Coronary artery (tissue), 2 donors: ENCODE measurements around the gene C3.
"Not testable (repeated sequence)": the region's sequence is repeated elsewhere in the genome, so short reads cannot be mapped to it uniquely, and the experiment has no call there.

Source experiments
- DNase-seq: peaks from one replicate; pipeline ENCODE4 v3.0.0-alpha.2; 2017; ENCODE audit warnings: low spot score
- H3K27ac ChIP-seq, 2 donors: fragments of 200-600 bp; sonication (generic); one replicate each; pipeline ENCODE4 v1.5.1; 2016 to 2019
- H3K4me3 ChIP-seq: fragments of 200-600 bp; sonication (generic); 2 replicates; pipeline ENCODE4 v1.5.1; 2016; ENCODE audit warnings: mild to moderate bottlenecking, moderate library complexity
- TF ChIP-seq, protein P1 (sequence below): fragments of 200-600 bp; sonication (generic); IDR thresholded peaks from one replicate; pipeline ENCODE4 v1.5.1; 2019; ENCODE audit warnings: antibody characterized with exemption

The C3 gene

DNA sequence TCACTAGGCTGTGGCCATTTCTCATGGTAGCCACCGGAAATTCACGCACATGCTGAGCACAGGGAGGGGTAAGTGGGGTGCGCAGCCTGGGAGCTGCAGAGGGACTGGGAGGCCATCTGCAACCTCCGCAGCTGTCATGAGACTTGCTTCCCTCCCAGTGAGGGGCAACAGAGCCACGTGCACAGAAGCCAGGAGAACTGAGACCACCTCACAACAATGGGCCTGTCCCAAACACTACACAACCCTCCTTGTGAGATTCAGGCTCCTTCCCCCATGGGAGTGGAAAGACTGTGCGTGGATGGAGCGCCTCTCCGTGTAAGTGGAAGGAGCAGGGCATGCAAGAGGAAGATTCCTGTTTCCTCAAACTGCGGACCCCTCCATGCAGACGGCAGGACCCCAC lies 8.8 kb downstream of the C3 start:
- DNase-seq = no peak
- Histone ChIP-seq H3K4me3 (no peak overlapping the region), H3K27ac (no peak overlapping the region)
- TF ChIP-seq, protein P1, sequence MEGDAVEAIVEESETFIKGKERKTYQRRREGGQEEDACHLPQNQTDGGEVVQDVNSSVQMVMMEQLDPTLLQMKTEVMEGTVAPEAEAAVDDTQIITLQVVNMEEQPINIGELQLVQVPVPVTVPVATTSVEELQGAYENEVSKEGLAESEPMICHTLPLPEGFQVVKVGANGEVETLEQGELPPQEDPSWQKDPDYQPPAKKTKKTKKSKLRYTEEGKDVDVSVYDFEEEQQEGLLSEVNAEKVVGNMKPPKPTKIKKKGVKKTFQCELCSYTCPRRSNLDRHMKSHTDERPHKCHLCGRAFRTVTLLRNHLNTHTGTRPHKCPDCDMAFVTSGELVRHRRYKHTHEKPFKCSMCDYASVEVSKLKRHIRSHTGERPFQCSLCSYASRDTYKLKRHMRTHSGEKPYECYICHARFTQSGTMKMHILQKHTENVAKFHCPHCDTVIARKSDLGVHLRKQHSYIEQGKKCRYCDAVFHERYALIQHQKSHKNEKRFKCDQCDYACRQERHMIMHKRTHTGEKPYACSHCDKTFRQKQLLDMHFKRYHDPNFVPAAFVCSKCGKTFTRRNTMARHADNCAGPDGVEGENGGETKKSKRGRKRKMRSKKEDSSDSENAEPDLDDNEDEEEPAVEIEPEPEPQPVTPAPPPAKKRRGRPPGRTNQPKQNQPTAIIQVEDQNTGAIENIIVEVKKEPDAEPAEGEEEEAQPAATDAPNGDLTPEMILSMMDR = no peak

DNA sequence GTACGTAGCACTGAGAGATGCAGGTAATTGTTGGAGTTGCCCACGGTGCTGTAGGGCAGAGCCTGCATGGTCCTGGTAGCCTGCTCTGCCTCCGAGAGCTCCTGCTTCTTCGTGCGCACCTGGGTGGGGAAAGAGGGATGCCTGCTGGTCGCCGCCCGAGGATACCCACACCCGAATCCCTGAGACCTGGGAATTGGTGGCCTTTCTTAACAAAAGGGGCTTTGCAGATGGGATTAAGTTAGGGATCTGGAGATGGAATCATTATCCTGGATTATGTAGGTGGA lies 9.4 kb downstream of the C3 start:
- TF ChIP-seq, protein P1 = no peak
- no peak for DNase-seq
- Histone ChIP-seq H3K4me3 (no peak overlapping the region), H3K27ac (no peak overlapping the region)

DNA sequence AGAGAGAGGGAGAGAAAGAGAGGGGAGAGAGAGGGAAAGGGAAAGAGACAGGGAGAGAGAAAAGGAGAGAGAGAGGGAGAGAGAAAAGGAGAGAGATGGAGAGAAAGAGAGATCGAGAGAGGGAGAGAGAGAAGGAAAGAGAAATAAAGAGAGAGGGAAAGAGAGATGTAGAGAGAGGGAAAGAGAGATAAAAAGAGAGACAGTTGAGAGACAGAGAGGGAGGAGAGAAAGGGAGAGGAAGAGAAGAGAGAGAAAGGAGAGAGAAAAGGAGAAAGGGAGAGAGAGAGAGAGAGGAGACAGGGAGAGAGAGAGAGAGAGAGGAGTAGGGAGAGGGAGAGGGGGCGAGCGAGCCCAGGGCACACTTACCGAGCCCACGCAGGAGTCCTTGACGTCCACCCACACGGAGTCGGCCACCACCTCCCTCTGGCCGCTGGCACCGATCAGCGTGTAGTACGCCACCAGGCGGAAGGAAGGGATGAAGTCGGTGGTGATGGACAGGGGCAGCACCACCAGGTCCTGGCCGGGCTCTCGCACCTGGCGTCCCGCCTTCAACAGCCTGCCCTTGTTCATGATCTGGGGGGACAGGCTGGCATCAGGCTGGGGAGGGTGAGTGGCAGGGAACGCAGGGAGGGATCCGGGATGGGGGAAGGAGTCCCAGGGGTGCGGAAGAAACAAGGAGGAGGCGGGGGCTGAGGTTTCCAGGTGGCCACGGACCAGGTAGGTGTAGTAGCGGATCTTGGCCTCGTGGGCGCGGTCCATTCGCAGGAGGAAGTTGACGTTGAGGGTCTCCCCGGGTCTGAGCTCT lies 10.0 kb downstream of the C3 start:
- TF ChIP-seq, protein P1 = no peak
- no peak for DNase-seq
- H3K27ac ChIP-seq = peak overlapping the region in 1 of 2 donors; percentile 48

DNA sequence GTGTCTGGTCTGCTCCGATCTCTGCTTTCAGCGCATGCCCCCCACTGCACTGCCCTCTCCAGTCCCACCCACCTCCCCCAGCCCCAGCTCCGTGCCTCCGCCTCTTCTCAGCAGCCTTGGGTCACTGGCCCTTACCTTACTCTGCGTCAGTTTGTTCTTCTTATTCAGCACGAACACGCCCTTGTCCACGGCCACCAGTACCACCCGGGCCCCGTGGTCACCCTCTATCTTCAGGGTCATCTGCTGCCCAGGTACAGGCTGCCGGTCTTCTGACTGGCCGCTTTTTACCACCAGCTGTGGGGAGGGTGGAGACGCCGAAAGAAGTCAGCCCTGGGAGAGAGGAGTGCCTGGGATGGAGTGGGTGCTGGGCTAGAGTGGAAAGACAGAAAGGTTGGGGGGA lies 10.9 kb downstream of the C3 start:
- TF ChIP-seq, protein P1 = no peak
- Histone ChIP-seq H3K27ac (no peak overlapping the region), H3K4me3 (no peak overlapping the region)
- DNase-seq = no peak

More for the DNA sequence above, 10.0 kb downstream of the C3 start:
- H3K4me3 ChIP-seq = no peak overlapping the region

DNA sequence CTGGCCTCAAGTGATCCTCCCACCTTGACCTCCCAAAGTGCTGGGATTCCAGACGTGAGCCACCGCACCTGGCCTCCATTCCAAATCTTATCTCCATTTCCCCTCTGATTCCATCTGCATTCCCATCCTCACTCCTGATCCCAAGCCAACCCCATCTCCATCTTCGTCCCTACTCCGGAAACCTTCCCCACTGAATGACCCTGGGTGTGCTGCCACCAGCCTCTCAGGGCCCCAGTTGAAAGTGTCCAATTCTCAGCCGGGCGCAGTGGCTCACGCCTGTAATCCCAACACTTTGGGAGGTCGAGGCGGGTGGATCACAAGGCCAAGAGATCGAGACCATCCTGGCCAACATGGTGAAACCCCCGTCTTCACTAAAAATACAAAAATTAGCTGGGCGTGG lies 11.5 kb downstream of the C3 start:
- H3K4me3 ChIP-seq, H3K27ac ChIP-seq, DNase-seq: not testable (repeated sequence)

DNA sequence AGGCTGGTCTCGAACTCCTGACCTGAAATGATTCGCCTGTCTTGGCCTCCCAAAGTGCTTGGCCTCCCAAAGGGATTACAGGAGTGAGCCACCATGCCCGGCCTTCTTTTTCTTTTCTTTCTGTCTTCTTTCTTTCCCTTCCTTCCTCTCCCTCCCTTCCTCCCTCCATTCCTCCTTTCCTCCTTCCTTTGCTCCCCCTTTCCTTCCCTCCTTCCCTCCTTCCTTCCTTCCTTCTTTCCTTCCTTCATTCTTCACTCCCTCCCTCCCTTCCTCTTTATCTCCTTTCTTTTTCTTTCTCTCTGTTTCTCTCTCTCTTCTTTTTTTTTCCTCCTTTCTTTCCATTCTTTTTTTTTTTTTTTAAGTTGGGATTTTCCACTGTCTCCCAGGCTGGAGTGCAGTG lies 12.1 kb downstream of the C3 start:
- no peak for DNase-seq
- TF ChIP-seq, protein P1 = no peak
- Histone ChIP-seq H3K4me3 (no peak overlapping the region), H3K27ac (no peak overlapping the region)

DNA sequence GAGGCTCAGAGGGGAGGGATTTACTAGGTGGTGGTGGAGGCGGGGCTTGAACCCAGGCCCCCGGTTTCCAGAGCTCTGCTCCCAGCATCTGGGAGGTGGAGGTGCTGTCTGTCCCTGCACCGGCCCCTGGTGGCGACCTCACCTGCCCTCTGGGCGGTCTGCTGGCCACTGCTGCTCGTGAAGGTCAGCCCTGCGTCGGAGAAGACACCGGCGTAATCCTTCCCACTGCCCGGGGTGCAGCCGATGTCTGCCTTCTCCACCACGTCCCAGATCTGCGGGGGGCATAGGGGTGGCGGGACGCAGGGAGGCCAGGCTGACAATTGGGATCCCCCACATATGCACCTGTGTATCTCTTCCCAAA lies 12.8 kb downstream of the C3 start:
- H3K4me3 ChIP-seq = no peak overlapping the region
- H3K27ac ChIP-seq = no peak overlapping the region
- TF ChIP-seq, protein P1 = no peak
- DNase-seq = no peak
